Neural progenitor cell (in vitro differentiated cells): ENCODE measurements around the gene LCTL. TPM values are rescaled to one million over a fixed set of nuclear protein-coding genes. Genes with fewer than 3 reads are reported as not detected.

ENCODE experiments used
- DNase-seq: peaks from one replicate; pipeline ENCODE4 v3.0.0-alpha.2; 2016; ENCODE audit warnings: low spot score
- H2AFZ ChIP-seq: fragments of 200-600 bp; sonication (generic); replicated peaks from 2 replicates; pipeline ENCODE4 v1.6.1; 2016; ENCODE audit warnings: antibody characterized with exemption
- H3F3A ChIP-seq: fragments of 200-600 bp; sonication (generic); 2 replicates; pipeline ENCODE4 v1.6.1; 2016; ENCODE audit warnings: antibody characterized with exemption, low read depth
- H3K27ac ChIP-seq: fragments of 200-600 bp; sonication (generic); 2 replicates; pipeline ENCODE4 v1.5.1; 2016; ENCODE audit warnings: mild to moderate bottlenecking
- H3K27me3 ChIP-seq: fragments of 200-600 bp; sonication (generic); 2 replicates; pipeline ENCODE4 v1.6.1; 2016; ENCODE audit warnings: mild to moderate bottlenecking, moderate library complexity
- H3K36me3 ChIP-seq: fragments of 200-600 bp; sonication (generic); 2 replicates; pipeline ENCODE4 v1.5.1; 2016
- H3K4me1 ChIP-seq: fragments of 200-600 bp; sonication (generic); 2 replicates; pipeline ENCODE4 v1.6.1; 2016; ENCODE audit warnings: mixed run types
- H3K4me2 ChIP-seq: fragments of 200-600 bp; sonication (generic); 2 replicates; pipeline ENCODE4 v1.6.1; 2016
- H3K4me3 ChIP-seq: fragments of 200-600 bp; sonication (generic); 2 replicates; pipeline ENCODE4 v1.5.1; 2016
- H3K79me2 ChIP-seq: fragments of 200-600 bp; sonication (generic); 2 replicates; pipeline ENCODE4 v1.6.1; 2016; ENCODE audit warnings: low read depth
- H3K9ac ChIP-seq: fragments of 200-600 bp; sonication (generic); 2 replicates; pipeline ENCODE4 v1.6.1; 2016
- H3K9me3 ChIP-seq: fragments of 200-600 bp; sonication (generic); 2 replicates; pipeline ENCODE4 v1.5.1; 2016; ENCODE audit warnings: low read depth
- H4K20me1 ChIP-seq: fragments of 200-600 bp; sonication (generic); 2 replicates; pipeline ENCODE4 v1.6.1; 2016; ENCODE audit warnings: low read depth
- H3K27ac Mint-ChIP-seq: 3 replicates; pipeline ENCODE4 v1.8.0; 2021; ENCODE audit warnings: mixed read lengths
- H3K27me3 Mint-ChIP-seq: 2 replicates; pipeline ENCODE4 v1.8.0; 2022; ENCODE audit warnings: low read depth, mild to moderate bottlenecking, inconsistent platforms, moderate library complexity, mixed read lengths; ENCODE audit not compliant: insufficient read depth
- H3K36me3 Mint-ChIP-seq: 3 replicates; pipeline ENCODE4 v1.8.0; 2021; ENCODE audit warnings: mixed read lengths
- H3K4me1 Mint-ChIP-seq: 3 replicates; pipeline ENCODE4 v1.8.0; 2021; ENCODE audit warnings: mixed read lengths
- H3K4me3 Mint-ChIP-seq: 3 replicates; pipeline ENCODE4 v1.8.0; 2021; ENCODE audit warnings: mild to moderate bottlenecking, moderate library complexity, mixed read lengths
- H3K9me3 Mint-ChIP-seq: 3 replicates; pipeline ENCODE4 v1.8.0; 2020; ENCODE audit warnings: mixed read lengths
- EZH2 ChIP-seq: fragments of 200-600 bp; sonication (generic); IDR thresholded peaks from 2 replicates; pipeline ENCODE4 v1.6.1; 2017; ENCODE audit warnings: antibody characterized with exemption, mild to moderate bottlenecking, moderate library complexity
- EZH2phosphoT487 ChIP-seq: fragments of 200-600 bp; sonication (generic); IDR thresholded peaks from 2 replicates; pipeline ENCODE4 v1.6.1; 2017; ENCODE audit warnings: antibody characterized with exemption
- total RNA-seq: library from RNA; depleted of rRNA; stranded (reverse); fragments of >200 nt; gene quantifications from 2 replicates; pipeline ENCODE4 v1.2.3, GENCODE V29; 2015; ENCODE audit warnings: low replicate concordance
- TF ChIP-seq, protein P1 (sequence below): fragments of 200-600 bp; sonication (generic); IDR thresholded peaks from 2 replicates; pipeline ENCODE4 v1.5.1; 2017; ENCODE audit warnings: antibody characterized with exemption, mild to moderate bottlenecking

LCTL gene
- total RNA-seq, 1 donor from 2014 or later: 19.2 TPM

DNA sequence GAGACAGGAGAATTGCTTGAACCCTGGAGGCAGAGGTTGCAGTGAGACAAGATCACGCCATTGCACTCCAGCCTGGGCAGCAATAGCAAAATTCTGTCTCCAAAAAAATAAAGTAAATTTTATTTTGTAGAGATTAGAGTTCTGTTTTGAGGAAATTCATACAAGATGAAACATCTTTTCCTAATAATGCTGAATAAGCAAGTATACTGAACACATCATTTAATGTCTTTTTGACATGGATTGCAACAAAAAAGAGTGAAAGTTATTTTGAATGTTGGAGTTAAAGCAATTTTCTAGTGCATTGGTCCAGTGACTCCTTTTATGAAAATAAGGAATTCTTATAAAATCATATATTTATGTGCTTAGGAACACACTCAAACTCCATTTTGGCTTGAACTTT, 20.5 kb downstream of the LCTL start:
- no peak overlapping the region for H3K4me3 ChIP-seq
- no peaks in the 10 kb centered on the region for H3K27me3 ChIP-seq
- no peak overlapping the region for H3K9ac ChIP-seq
- Mint-ChIP-seq H3K27me3 (no peaks in the 10 kb centered on the region), H3K4me1 (no peaks in the 10 kb centered on the region), H3K27ac (no peak overlapping the region), H3K9me3 (no peaks in the 10 kb centered on the region), H3K4me3 (no peak overlapping the region), H3K36me3 (peaks cover 15% of the 10 kb centered on the region)
- H3K9me3 ChIP-seq: no peaks in the 10 kb centered on the region
- no peak overlapping the region for H2AFZ ChIP-seq
- H3K4me2 ChIP-seq: no peak overlapping the region
- peaks cover 15% of the 10 kb centered on the region for H3K36me3 ChIP-seq
- no peaks in the 10 kb centered on the region for H3F3A ChIP-seq
- TF ChIP-seq, protein P1, sequence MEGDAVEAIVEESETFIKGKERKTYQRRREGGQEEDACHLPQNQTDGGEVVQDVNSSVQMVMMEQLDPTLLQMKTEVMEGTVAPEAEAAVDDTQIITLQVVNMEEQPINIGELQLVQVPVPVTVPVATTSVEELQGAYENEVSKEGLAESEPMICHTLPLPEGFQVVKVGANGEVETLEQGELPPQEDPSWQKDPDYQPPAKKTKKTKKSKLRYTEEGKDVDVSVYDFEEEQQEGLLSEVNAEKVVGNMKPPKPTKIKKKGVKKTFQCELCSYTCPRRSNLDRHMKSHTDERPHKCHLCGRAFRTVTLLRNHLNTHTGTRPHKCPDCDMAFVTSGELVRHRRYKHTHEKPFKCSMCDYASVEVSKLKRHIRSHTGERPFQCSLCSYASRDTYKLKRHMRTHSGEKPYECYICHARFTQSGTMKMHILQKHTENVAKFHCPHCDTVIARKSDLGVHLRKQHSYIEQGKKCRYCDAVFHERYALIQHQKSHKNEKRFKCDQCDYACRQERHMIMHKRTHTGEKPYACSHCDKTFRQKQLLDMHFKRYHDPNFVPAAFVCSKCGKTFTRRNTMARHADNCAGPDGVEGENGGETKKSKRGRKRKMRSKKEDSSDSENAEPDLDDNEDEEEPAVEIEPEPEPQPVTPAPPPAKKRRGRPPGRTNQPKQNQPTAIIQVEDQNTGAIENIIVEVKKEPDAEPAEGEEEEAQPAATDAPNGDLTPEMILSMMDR: no peak
- TF ChIP-seq EZH2phosphoT487 (no peak), EZH2 (no peak)
- no peak for DNase-seq
- no peak overlapping the region for H3K27ac ChIP-seq
- H4K20me1 ChIP-seq: no peaks in the 10 kb centered on the region
- H3K79me2 ChIP-seq: no peaks in the 10 kb centered on the region
- no peaks in the 10 kb centered on the region for H3K4me1 ChIP-seq

DNA sequence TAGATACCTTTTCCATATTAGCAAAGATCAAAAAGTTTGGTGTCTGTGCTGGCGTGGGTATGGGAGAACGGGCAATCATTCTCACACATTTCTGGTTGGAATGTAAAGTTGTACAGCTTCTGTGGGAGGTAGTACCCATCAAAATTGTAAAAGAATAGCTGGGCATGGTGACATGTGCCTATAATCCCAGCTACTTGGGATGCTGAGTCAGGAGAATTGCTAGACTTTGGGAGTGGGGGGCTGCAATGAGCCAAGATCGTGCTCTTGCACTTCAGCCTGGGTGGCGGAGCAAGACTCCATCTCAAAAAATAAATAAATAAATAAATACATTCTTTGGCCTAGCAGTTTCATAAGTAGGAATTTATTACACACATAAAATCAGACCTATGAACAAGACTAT, 22.9 kb downstream of the LCTL start:
- Histone ChIP-seq H3F3A (no peaks in the 10 kb centered on the region), H3K9ac (no peak overlapping the region), H3K27ac (no peak overlapping the region), H3K79me2 (no peaks in the 10 kb centered on the region), H3K27me3 (no peaks in the 10 kb centered on the region), H3K36me3 (peaks cover 11% of the 10 kb centered on the region), H3K4me3 (no peak overlapping the region), H3K4me2 (no peak overlapping the region), H3K4me1 (no peaks in the 10 kb centered on the region), H3K9me3 (no peaks in the 10 kb centered on the region), H2AFZ (no peak overlapping the region), H4K20me1 (no peaks in the 10 kb centered on the region)
- H3K9me3 Mint-ChIP-seq: no peaks in the 10 kb centered on the region
- no peak overlapping the region for H3K27ac Mint-ChIP-seq
- no peak for TF ChIP-seq EZH2
- TF ChIP-seq, protein P1: no peak
- TF ChIP-seq EZH2phosphoT487: no peak
- H3K4me1 Mint-ChIP-seq: no peaks in the 10 kb centered on the region
- H3K27me3 Mint-ChIP-seq: no peaks in the 10 kb centered on the region
- peaks cover 16% of the 10 kb centered on the region for H3K36me3 Mint-ChIP-seq
- no peak for DNase-seq
- H3K4me3 Mint-ChIP-seq: no peak overlapping the region

DNA sequence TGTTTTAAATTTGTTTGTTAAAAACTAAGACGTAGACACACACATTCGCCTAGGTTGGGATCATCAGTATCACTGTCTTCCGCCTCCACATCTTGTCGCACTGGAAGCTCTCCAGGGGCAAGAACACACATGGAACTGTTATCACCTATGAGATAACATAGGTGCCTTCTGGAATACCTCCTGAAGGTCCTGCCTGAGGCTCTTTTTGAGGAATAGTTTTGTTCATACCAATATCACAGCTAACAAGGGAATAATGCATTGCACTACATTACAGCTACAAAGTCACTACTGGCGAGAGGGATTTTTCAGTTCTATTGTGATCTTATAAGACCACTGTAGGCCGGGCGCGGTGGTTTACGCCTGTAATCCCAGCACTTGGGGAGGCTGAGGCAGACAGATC, 30.7 kb downstream of the LCTL start:
- no peak overlapping the region for H3K9ac ChIP-seq
- no peaks in the 10 kb centered on the region for H3K79me2 ChIP-seq
- H3K27me3 ChIP-seq: no peaks in the 10 kb centered on the region
- no peaks in the 10 kb centered on the region for H3F3A ChIP-seq
- Mint-ChIP-seq H3K9me3 (no peaks in the 10 kb centered on the region), H3K4me3 (no peak overlapping the region), H3K4me1 (no peaks in the 10 kb centered on the region), H3K27ac (no peak overlapping the region), H3K36me3 (peaks cover 9% of the 10 kb centered on the region), H3K27me3 (no peaks in the 10 kb centered on the region)
- no peaks in the 10 kb centered on the region for H3K4me1 ChIP-seq
- H3K36me3 ChIP-seq: no peaks in the 10 kb centered on the region
- H2AFZ ChIP-seq: no peak overlapping the region
- H3K9me3 ChIP-seq: no peaks in the 10 kb centered on the region
- no peak overlapping the region for H3K27ac ChIP-seq
- no peaks in the 10 kb centered on the region for H4K20me1 ChIP-seq
- DNase-seq: no peak
- H3K4me3 ChIP-seq: no peak overlapping the region
- TF ChIP-seq, protein P1: no peak
- TF ChIP-seq EZH2phosphoT487 (no peak), EZH2 (no peak)
- no peak overlapping the region for H3K4me2 ChIP-seq
